Subcutaneous adipose tissue (tissue), 4 donors: ENCODE data around the gene ZNF18. TPM values are rescaled to one million over a fixed set of nuclear protein-coding genes. Genes with fewer than 3 reads are reported as not detected.

Source experiments
- CTCF ChIP-seq: fragments of 450-650 bp; IDR thresholded peaks from one replicate; pipeline ENCODE4 v1.5.1; 2016; ENCODE audit warnings: low read depth, mild to moderate bottlenecking, control low read depth, antibody characterized with exemption, moderate library complexity
- total RNA-seq, 4 donors: library from RNA; depleted of rRNA; stranded (reverse); fragments of >200 nt; gene quantifications; one replicate each; pipeline ENCODE4 v1.1.0, GENCODE V29; 2016

The ZNF18 gene
- 10 to 100 TPM in 3 of 4 donors, 1 to 10 TPM in 1; 7.8 to 13.8 (median 12.0) TPM for total RNA-seq

GRCh38 chr17:11997147-11997971 is at the start of gene ZNF18:
ZNF18 (minus strand) TSS chr17:11997475; CDS start chr17:11992829, 4,646 bp downstream.
- TF ChIP-seq CTCF: no peak

GRCh38 chr17:12046786-12047185 is 49.5 kb upstream of the ZNF18 start:
- TF ChIP-seq CTCF: no peak

GRCh38 chr17:12043702-12044101 is 46.4 kb upstream of the ZNF18 start:
- TF ChIP-seq CTCF: no peak

GRCh38 chr17:12041312-12041711 is 44.0 kb upstream of the ZNF18 start:
- TF ChIP-seq CTCF: no peak

GRCh38 chr17:12040478-12040877 is 43.2 kb upstream of the ZNF18 start:
- no peak for TF ChIP-seq CTCF

- no peak for TF ChIP-seq CTCF
Measured at GRCh38 chr17:12037970-12038369, 40.7 kb upstream of the ZNF18 start.

- no peak for TF ChIP-seq CTCF
Measured at GRCh38 chr17:12035673-12036072, 38.4 kb upstream of the ZNF18 start.
